ENCODE measurements around the gene SYCP3. TPM values are rescaled to one million over a fixed set of nuclear protein-coding genes. Genes with fewer than 3 reads are reported as not detected.

Gene SYCP3
- total and polyA plus RNA-seq, 8 donors = 0.06 to 0.31 (median 0.25) TPM; not detected in 3

DNA sequence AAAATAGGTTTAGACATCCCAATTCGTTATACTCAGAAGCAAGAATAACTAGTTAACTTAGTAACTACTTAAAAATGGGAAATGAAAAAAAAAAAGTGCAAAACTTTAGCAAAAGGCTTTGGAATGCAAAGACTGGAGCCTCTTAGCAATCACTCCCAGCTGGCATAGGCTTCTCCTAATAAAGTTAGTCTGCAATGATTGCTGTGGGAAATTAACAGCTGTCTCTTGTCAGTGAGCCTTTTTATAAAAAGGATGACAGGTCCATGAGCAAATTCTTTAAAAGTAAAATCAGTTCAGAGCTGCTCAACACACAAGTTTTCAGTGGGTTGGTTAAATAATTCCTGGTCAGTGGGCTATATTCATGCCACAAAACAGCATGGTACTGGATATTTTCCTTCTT is 7.4 kb upstream of the SYCP3 start:
- Histone ChIP-seq H3K36me3 (peaks cover 0 to 12% (median 0%) of the 10 kb centered on the region in 3 donors), H3K27me3 (no peaks in the 10 kb centered on the region), H3K4me3 (no peak overlapping the region), H3K4me1 (peaks cover 4 to 21% (median 5%) of the 10 kb centered on the region in 3 donors), H3K9me3 (no peaks in the 10 kb centered on the region), H3K27ac (no peak overlapping the region)
- ATAC-seq (peak; percentile 77 to 83 (median 80)), FAIRE-seq (no peak), DNase-seq (peak in 3 of 6 donors; percentile 23 to 50 (median 48))
- intact Hi-C loops (cut with DNase I) = no loop called here
- TF ChIP-seq, protein P1, sequence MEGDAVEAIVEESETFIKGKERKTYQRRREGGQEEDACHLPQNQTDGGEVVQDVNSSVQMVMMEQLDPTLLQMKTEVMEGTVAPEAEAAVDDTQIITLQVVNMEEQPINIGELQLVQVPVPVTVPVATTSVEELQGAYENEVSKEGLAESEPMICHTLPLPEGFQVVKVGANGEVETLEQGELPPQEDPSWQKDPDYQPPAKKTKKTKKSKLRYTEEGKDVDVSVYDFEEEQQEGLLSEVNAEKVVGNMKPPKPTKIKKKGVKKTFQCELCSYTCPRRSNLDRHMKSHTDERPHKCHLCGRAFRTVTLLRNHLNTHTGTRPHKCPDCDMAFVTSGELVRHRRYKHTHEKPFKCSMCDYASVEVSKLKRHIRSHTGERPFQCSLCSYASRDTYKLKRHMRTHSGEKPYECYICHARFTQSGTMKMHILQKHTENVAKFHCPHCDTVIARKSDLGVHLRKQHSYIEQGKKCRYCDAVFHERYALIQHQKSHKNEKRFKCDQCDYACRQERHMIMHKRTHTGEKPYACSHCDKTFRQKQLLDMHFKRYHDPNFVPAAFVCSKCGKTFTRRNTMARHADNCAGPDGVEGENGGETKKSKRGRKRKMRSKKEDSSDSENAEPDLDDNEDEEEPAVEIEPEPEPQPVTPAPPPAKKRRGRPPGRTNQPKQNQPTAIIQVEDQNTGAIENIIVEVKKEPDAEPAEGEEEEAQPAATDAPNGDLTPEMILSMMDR (IDR thresholded peaks at IDR 0.05) = no peak
- 19 to 40% methylated on average over 1 of the region's 1 CpG for WGBS, 2 donors

DNA sequence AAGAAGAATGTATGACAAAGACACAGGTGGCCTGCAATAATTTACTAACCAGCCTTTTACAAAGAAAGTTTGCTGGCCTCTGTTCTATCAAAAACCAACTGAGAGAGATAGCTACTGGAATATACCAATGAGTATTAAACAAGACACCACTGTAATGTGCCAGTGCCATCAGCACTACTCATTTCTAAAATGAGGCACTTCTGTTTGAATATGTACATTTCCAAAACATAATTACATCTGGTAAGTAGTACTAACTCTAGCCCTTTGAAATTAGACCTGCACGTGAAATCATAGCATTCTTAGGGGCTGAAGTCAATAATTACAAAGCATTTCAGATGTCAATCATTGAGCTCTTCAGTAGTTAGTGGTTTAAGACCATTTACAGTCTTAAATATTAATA is 6.9 kb upstream of the SYCP3 start:
- peaks cover 0 to 8% (median 0%) of the 10 kb centered on the region in 3 donors for H3K36me3 ChIP-seq
- peak in 2 of 4 donors; percentile 11 to 13 for ATAC-seq
- 42 to 56% methylated on average over 1 of the region's 1 CpG for WGBS, 2 donors

GRCh38 chr12:101745481-101745880 is 6.2 kb upstream of the SYCP3 start:
- intact Hi-C loops (cut with DNase I) = no loop called here
- FAIRE-seq (no peak), DNase-seq (no peak), ATAC-seq (no peak)
- H3K27me3 ChIP-seq = no peaks in the 10 kb centered on the region
- H3K27ac ChIP-seq = no peak overlapping the region
- H3K4me3 ChIP-seq = no peak overlapping the region
- peaks cover 4 to 21% (median 5%) of the 10 kb centered on the region in 3 donors for H3K4me1 ChIP-seq
- TF ChIP-seq, protein P1 (IDR thresholded peaks at IDR 0.05) = no peak
- H3K36me3 ChIP-seq = peaks cover 0 to 7% (median 0%) of the 10 kb centered on the region in 3 donors
- WGBS, 2 donors = 72 to 76% methylated on average over 3 of the region's 3 CpGs
- no peaks in the 10 kb centered on the region for H3K9me3 ChIP-seq

More for the DNA sequence above, 6.9 kb upstream of the SYCP3 start:
- no peak for FAIRE-seq
- intact Hi-C loops (cut with DNase I) = no loop called here
- H3K4me1 ChIP-seq = peaks cover 4 to 21% (median 5%) of the 10 kb centered on the region in 3 donors
- no peaks in the 10 kb centered on the region for H3K9me3 ChIP-seq
- H3K27ac ChIP-seq = no peak overlapping the region
- TF ChIP-seq, protein P1 (IDR thresholded peaks at IDR 0.05) = no peak
- no peak overlapping the region for H3K4me3 ChIP-seq
- no peak for DNase-seq
- H3K27me3 ChIP-seq = no peaks in the 10 kb centered on the region

DNA sequence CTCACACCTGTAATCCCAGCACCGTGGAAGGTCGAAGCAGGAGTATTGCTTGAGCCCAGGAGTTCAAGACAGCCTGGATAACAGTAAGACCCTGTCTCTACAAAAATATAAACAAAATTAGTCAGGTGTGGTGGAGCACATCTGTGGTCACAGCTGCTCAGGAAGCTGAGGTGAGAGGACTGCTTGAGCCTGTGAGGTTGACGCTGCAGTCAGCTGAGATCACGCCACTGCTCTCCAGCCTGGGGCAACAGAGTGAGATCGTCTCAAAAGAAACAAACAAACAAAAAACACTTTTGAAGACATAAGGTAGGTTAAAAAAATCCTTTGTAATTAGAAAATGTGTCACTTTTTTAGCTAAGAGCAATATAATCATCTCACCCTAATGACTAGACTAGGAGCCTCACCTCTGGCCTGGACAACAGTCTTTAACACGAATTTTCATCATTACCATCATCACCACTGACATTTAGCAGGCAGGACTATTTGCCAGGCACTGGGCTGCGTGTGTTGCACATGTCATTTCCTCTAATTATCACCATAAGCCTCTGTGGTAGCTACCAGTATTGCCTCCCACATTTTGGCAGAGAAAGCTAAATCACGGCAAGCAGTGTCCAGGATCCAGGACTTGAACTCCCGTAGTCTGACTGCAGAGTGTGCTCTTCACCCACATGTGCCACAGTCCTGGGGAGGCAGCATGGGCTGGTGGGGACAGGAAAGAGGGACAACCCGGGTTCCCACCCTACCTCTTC is 4.6 kb upstream of the SYCP3 start:
- TF ChIP-seq, protein P1 (IDR thresholded peaks at IDR 0.05) = no peak
- Histone ChIP-seq H3K4me1 (peaks cover 4 to 21% (median 5%) of the 10 kb centered on the region in 3 donors), H3K27me3 (no peaks in the 10 kb centered on the region), H3K4me3 (no peak overlapping the region), H3K36me3 (peaks cover 0 to 7% (median 0%) of the 10 kb centered on the region in 3 donors), H3K27ac (no peak overlapping the region), H3K9me3 (no peaks in the 10 kb centered on the region)
- 70 to 81% methylated on average over 10 of the region's 10 CpGs for WGBS, 2 donors
- ATAC-seq = peak in 1 of 4 donors; percentile 48
- no peak for DNase-seq
- intact Hi-C loops (cut with DNase I) = no loop called here
- no peak for FAIRE-seq

- intact Hi-C loops (cut with DNase I) = no loop called here
- peaks cover 0 to 7% (median 0%) of the 10 kb centered on the region in 3 donors for H3K36me3 ChIP-seq
- no peak overlapping the region for H3K4me3 ChIP-seq
- H3K9me3 ChIP-seq = no peaks in the 10 kb centered on the region
- TF ChIP-seq, protein P1 (IDR thresholded peaks at IDR 0.05) = no peak
- no peak for FAIRE-seq
- 90 to 96% methylated on average over 1 of the region's 1 CpG for WGBS, 2 donors
- no peaks in the 10 kb centered on the region for H3K27me3 ChIP-seq
- no peak overlapping the region for H3K27ac ChIP-seq
- DNase-seq = no peak
- ATAC-seq = no peak
- H3K4me1 ChIP-seq = peaks cover 4 to 21% (median 5%) of the 10 kb centered on the region in 3 donors
Observed at GRCh38 chr12:101743242-101743641, 4.0 kb upstream of the SYCP3 start.

Data from pancreas (tissue), 10 donors.